IMR-90 (cell line): ENCODE results near the gene GALNT12. TPM values are rescaled to one million over a fixed set of nuclear protein-coding genes. Genes with fewer than 3 reads are reported as not detected.

Experiments used
- ATAC-seq: fragments of 200-7000 bp; cut with Tn5 transposase; 2 replicates; pipeline ENCODE4 v1.9.1; 2020; ENCODE audit warnings: low read depth, mild to moderate bottlenecking, moderate library complexity
- BruUV-seq: library from RNA; stranded (reverse); fragments of 400-500 nt; replicated peaks from 2 replicates; lab custom pipeline; 2021; lab: Mats Ljungman, UMichigan
- CTCF ChIA-PET: fragments of 300-600 bp; formaldehyde crosslinking; extraction: SDS; loops from one replicate; lab custom pipeline; 2021; ENCODE audit warnings: antibody characterized with exemption; lab: Yijun Ruan, JAX
- POLR2A ChIA-PET: fragments of 300-600 bp; sonication (Branson Sonifier 250); formaldehyde crosslinking; loops from one replicate; lab custom pipeline; 2022; ENCODE audit warnings: antibody characterized with exemption; ENCODE audit not compliant: unreplicated experiment; lab: Charles Lee
- DNase-seq: peaks from one replicate; pipeline ENCODE4 v3.0.0; 2013
- H2AFZ ChIP-seq: replicated peaks from 2 replicates; pipeline ENCODE3; 2013; ENCODE audit warnings: low read length, mild to moderate bottlenecking; ENCODE audit not compliant: poor library complexity
- H2AK5ac ChIP-seq: 2 replicates; pipeline ENCODE4 v1.6.1; 2013; ENCODE audit warnings: low read depth, low read length, inconsistent platforms
- H2AK9ac ChIP-seq: replicated peaks from 2 replicates; pipeline ENCODE3; 2013; ENCODE audit warnings: mild to moderate bottlenecking, low read depth, low read length, moderate library complexity; ENCODE audit not compliant: poor library complexity
- H2BK120ac ChIP-seq: 2 replicates; pipeline ENCODE4 v1.6.1; 2013; ENCODE audit warnings: low read depth, low read length, inconsistent platforms
- H2BK15ac ChIP-seq: 3 replicates; pipeline ENCODE4 v1.6.1; 2013; ENCODE audit warnings: low read depth, low read length, inconsistent platforms
- H2BK20ac ChIP-seq: 2 replicates; pipeline ENCODE4 v1.6.1; 2013; ENCODE audit warnings: low read depth, mild to moderate bottlenecking, inconsistent platforms, low read length, moderate library complexity
- H2BK5ac ChIP-seq: 2 replicates; pipeline ENCODE4 v1.6.1; 2013; ENCODE audit warnings: mild to moderate bottlenecking, low read depth, low read length, inconsistent platforms; ENCODE audit not compliant: poor library complexity, severe bottlenecking
- H3K14ac ChIP-seq: replicated peaks from 2 replicates; pipeline ENCODE4 v1.6.1; 2013; ENCODE audit warnings: low read depth, low read length, inconsistent platforms
- H3K18ac ChIP-seq: 2 replicates; pipeline ENCODE4 v1.6.1; 2013; ENCODE audit warnings: low read depth, low read length, control low read depth
- H3K23ac ChIP-seq: 2 replicates; pipeline ENCODE4 v1.6.1; 2013; ENCODE audit warnings: low read depth, low read length, inconsistent platforms
- H3K27ac ChIP-seq: 2 replicates; pipeline ENCODE4 v1.5.1; 2013; ENCODE audit warnings: mild to moderate bottlenecking, control low read depth, low read length; ENCODE audit not compliant: insufficient read depth
- H3K27me3 ChIP-seq: 2 replicates; pipeline ENCODE4 v1.6.1; 2013; ENCODE audit warnings: low read length; ENCODE audit not compliant: control insufficient read depth, insufficient read depth
- H3K36me3 ChIP-seq: 2 replicates; pipeline ENCODE4 v1.6.1; 2013; ENCODE audit warnings: low read length, mixed read lengths; ENCODE audit not compliant: control insufficient read depth, insufficient read depth
- H3K4ac ChIP-seq: 2 replicates; pipeline ENCODE4 v1.6.1; 2013; ENCODE audit warnings: low read depth, low read length, inconsistent platforms
- H3K4me1 ChIP-seq: 2 replicates; pipeline ENCODE4 v1.6.1; 2013; ENCODE audit warnings: low read length, mixed read lengths; ENCODE audit not compliant: control insufficient read depth, insufficient read depth
- H3K4me2 ChIP-seq: 2 replicates; pipeline ENCODE4 v1.6.1; 2013; ENCODE audit warnings: low read depth, mild to moderate bottlenecking, control low read depth, low read length, moderate library complexity
- H3K4me3 ChIP-seq: 2 replicates; pipeline ENCODE4 v1.5.1; 2013; ENCODE audit warnings: low read depth, mild to moderate bottlenecking, control low read depth, low read length, moderate library complexity; ENCODE audit not compliant: insufficient read depth
- H3K56ac ChIP-seq: 2 replicates; pipeline ENCODE4 v1.6.1; 2013; ENCODE audit warnings: low read length, inconsistent platforms; ENCODE audit not compliant: insufficient read depth; ENCODE audit errors: extremely low read depth
- H3K79me1 ChIP-seq, 2 experiments: 2 replicates each; pipeline ENCODE4 v1.6.1; 2013; ENCODE audit warnings: low read length in 2 of 2, inconsistent platforms in 1 of 2, low read depth in 1 of 2
- H3K9ac ChIP-seq: 2 replicates; pipeline ENCODE4 v1.6.1; 2013; ENCODE audit warnings: low read depth, low read length, control low read depth
- H3K9me1 ChIP-seq: 2 replicates; pipeline ENCODE4 v1.6.1; 2013; ENCODE audit warnings: low read length, inconsistent platforms; ENCODE audit not compliant: insufficient read depth
- H3K9me3 ChIP-seq: 2 replicates; pipeline ENCODE4 v1.6.1; 2013; ENCODE audit warnings: low read length; ENCODE audit not compliant: control insufficient read depth, insufficient read depth
- H4K20me1 ChIP-seq: 2 replicates; pipeline ENCODE4 v1.6.1; 2013; ENCODE audit warnings: low read length, inconsistent platforms; ENCODE audit not compliant: insufficient read depth
- H4K5ac ChIP-seq: 2 replicates; pipeline ENCODE4 v1.6.1; 2013; ENCODE audit warnings: mild to moderate bottlenecking, low read depth, low read length, control low read depth
- H4K8ac ChIP-seq, 2 experiments: 2 replicates each; pipeline ENCODE4 v1.6.1; 2013; ENCODE audit warnings: low read depth in 2 of 2, low read length in 2 of 2, control low read depth in 1 of 2, inconsistent platforms in 1 of 2
- H4K91ac ChIP-seq: 2 replicates; pipeline ENCODE4 v1.6.1; 2013; ENCODE audit warnings: low read depth, low read length, inconsistent platforms; ENCODE audit not compliant: insufficient read depth
- BHLHE40 ChIP-seq: fragments of 150-350 bp; IDR thresholded peaks from 2 replicates; pipeline ENCODE4 v1.6.1; 2016; ENCODE audit warnings: mild to moderate bottlenecking, low read depth, low read length
- CEBPB ChIP-seq: IDR thresholded peaks from 2 replicates; pipeline ENCODE4 v1.6.1; 2012; ENCODE audit warnings: low read depth, low read length, improper control_type of control experiment
- CHD1 ChIP-seq: IDR thresholded peaks from 2 replicates; pipeline ENCODE4 v1.6.1; 2012; ENCODE audit warnings: low read depth, low read length, improper control_type of control experiment
- MAFK ChIP-seq: IDR thresholded peaks from 2 replicates; pipeline ENCODE4 v1.6.1; 2012; ENCODE audit warnings: low read depth, low read length, improper control_type of control experiment
- MAZ ChIP-seq: IDR thresholded peaks from 2 replicates; pipeline ENCODE4 v1.6.1; 2012; ENCODE audit warnings: low read depth, mild to moderate bottlenecking, low read length, improper control_type of control experiment, moderate library complexity, borderline replicate concordance
- RFX5 ChIP-seq: IDR thresholded peaks from 2 replicates; pipeline ENCODE4 v1.8.0; 2012; ENCODE audit warnings: low read depth, mild to moderate bottlenecking, low read length, moderate library complexity
- WGBS, 2 experiments: methylation state at CpG; one replicate each; pipeline versions ENCODE4 v1.1.5 to v1.1.7; 2013; ENCODE audit warnings: missing lambda C conversion rate in 2 of 2; ENCODE audit not compliant: insufficient read length in 1 of 2; ENCODE audit errors: extremely low coverage in 2 of 2; 5-methylcytosine and 5-hydroxymethylcytosine counted together
- dilution Hi-C: fragments of 300-500 bp; cut with HindIII; formaldehyde crosslinking; loops from one replicate; pipeline ENCODE4 v1.14.3; 2018; ENCODE audit warnings: low sequenced_read_pairs; ENCODE audit not compliant: unreplicated experiment
- in situ Hi-C: fragments of 300-500 bp; cut with MboI; formaldehyde crosslinking; loops from 3 replicates; pipeline ENCODE4 v1.14.3; 2019; ENCODE audit warnings: low sequenced_read_pairs, inconsistent platforms, mixed read lengths
- intact Hi-C: fragments of 100-400 bp; cut with micrococcal nuclease; formaldehyde crosslinking; loops from 2 replicates; pipeline ENCODE4 v1.10.0; 2022
- polyA plus RNA-seq, 3 experiments: library from polyadenylated mRNA; depleted of rRNA; stranded (reverse); fragments of >200 nt; gene quantifications; 2 replicates each; pipeline ENCODE4 v1.2.3, GENCODE V29; 2012; ENCODE audit warnings: low replicate concordance in 1 of 3
- total RNA-seq: library from RNA; depleted of rRNA; stranded (reverse); fragments of >200 nt; gene quantifications from 2 replicates; pipeline ENCODE4 v1.2.3, GENCODE V29; 2012
- TF ChIP-seq, protein P1 (sequence below): fragments of 150-350 bp; IDR thresholded peaks from 2 replicates; pipeline ENCODE4 v1.6.1; 2017; ENCODE audit warnings: mild to moderate bottlenecking, antibody characterized with exemption, low read length, low read depth

GALNT12 gene
- total and polyA plus RNA-seq, 2 of the 4 experiments (the other 2 are of a cell fraction), result 2.3 to 2.5 TPM

DNA sequence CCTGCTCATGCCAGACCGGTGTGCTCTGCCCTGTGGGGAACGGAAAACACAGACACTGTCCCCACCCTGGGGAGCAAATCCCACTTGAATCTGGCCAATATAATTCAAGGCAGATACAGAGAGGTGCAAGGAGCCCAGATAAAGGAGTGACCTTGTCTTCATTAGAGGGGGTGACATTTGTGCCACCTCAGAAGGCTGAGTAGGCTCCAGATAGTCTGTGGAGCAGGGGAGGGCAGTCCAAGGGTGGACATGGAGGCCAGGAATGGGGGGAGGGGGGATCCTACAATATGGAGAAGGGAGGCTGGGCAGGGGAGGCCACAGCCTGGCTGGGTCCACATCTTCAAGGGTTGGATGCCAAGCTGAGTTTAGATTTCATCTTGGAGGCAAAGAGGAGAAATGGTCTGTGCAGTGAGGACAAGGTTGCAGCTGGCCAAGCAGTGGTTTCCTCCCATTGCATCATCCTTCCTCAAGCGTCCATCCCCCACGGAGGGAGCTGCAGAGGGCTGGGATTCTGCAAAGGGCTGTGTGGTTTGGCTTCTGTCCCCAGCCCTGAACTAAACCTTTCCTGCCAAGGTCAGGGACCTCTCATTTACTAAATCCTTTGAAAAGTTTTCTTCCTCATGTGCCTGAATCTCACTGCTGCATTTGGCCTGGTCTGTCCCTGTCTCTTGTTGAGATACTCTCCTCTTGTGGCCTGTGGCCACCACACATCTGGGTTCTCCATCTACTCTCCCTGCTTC lies 60.1 kb downstream of the GALNT12 start:
- Histone ChIP-seq H2AK5ac (peak overlapping the region; percentile 99), H3K4me2 (no peak overlapping the region; the same call in 1 of the 2 replicates), H2AFZ (peak overlapping the region; percentile 78), H3K14ac (peak overlapping the region; percentile 96), H3K9me3 (peaks cover 3% of the 10 kb centered on the region), H3K79me1 (no peaks in the 10 kb centered on the region), H2BK120ac (peak overlapping the region; percentile 99), H3K56ac (peak overlapping the region; percentile 86; the same call in 1 of the 2 replicates), H3K4me3 (no peak overlapping the region), H3K18ac (peak overlapping the region; percentile 80), H3K4ac (peak overlapping the region; percentile 98), H3K4me1 (peaks cover 15% of the 10 kb centered on the region), H2BK5ac (peak overlapping the region; percentile 64), H4K20me1 (no peaks in the 10 kb centered on the region), H3K36me3 (no peaks in the 10 kb centered on the region), H4K91ac (peak overlapping the region; percentile 99), H2AK9ac (peak overlapping the region; percentile 86), H4K5ac (peak overlapping the region; percentile 83), H2BK15ac (peak overlapping the region; percentile 95; the same call in 2 of the 3 replicates), H4K8ac (peak overlapping the region; percentile 76 to 96), H3K9ac (peak overlapping the region; percentile 37; the same call in 1 of the 2 replicates), H3K23ac (peak overlapping the region; percentile 90), H3K27ac (peak overlapping the region; percentile 87; the same call in 1 of the 2 replicates), H2BK20ac (peak overlapping the region; percentile 99), H3K9me1 (peaks cover 13% of the 10 kb centered on the region), H3K27me3 (no peaks in the 10 kb centered on the region)
- intact Hi-C loops (no loop called here), in situ Hi-C loops (loop anchor here (25.0 kb wide), 1 partner anchor 970 kb away; no protein-coding TSS in a partner anchor), dilution Hi-C loops (no loop called here)
- POLR2A ChIA-PET, result no interaction called here
- DNase-seq (peak; percentile 92), ATAC-seq (peak; percentile 90)
- CTCF ChIA-PET, result no interaction called here
- TF ChIP-seq CEBPB (peak; percentile 99), CHD1 (no peak), BHLHE40 (no peak), MAFK (no peak), MAZ (peak; percentile 28; the same call in 1 of the 2 replicates), RFX5 (no peak)
- TF ChIP-seq, protein P1, sequence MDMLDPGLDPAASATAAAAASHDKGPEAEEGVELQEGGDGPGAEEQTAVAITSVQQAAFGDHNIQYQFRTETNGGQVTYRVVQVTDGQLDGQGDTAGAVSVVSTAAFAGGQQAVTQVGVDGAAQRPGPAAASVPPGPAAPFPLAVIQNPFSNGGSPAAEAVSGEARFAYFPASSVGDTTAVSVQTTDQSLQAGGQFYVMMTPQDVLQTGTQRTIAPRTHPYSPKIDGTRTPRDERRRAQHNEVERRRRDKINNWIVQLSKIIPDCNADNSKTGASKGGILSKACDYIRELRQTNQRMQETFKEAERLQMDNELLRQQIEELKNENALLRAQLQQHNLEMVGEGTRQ, result no peak
- WGBS, 2 experiments, result no CpG with 5 or more reads among the region's 4 CpGs
- no TSS peak for BruUV-seq
